MM.1S (cell line): ENCODE data around the gene ZGPAT.

Source experiments
- DNase-seq: peaks from one replicate; pipeline ENCODE4 v3.0.0-alpha.2; 2015
- H2AFZ ChIP-seq: fragments of 300-600 bp; sonication (generic); 2 replicates; pipeline ENCODE4 v1.6.0; 2016; ENCODE audit warnings: antibody characterized with exemption, low read length
- H3F3A ChIP-seq: fragments of 300-600 bp; sonication (generic); 2 replicates; pipeline ENCODE4 v1.6.1; 2016; ENCODE audit warnings: mild to moderate bottlenecking, antibody characterized with exemption, low read length, moderate library complexity, mixed read lengths; ENCODE audit not compliant: insufficient read depth
- H3K27ac ChIP-seq: fragments of 300-600 bp; sonication (generic); 2 replicates; pipeline ENCODE4 v1.5.1; 2016; ENCODE audit warnings: mild to moderate bottlenecking, low read length
- H3K27me3 ChIP-seq: fragments of 300-600 bp; sonication (generic); replicated peaks from 2 replicates; pipeline ENCODE4 v1.6.0; 2016; ENCODE audit warnings: low read length; ENCODE audit not compliant: insufficient read depth
- H3K36me3 ChIP-seq: fragments of 300-600 bp; sonication (generic); replicated peaks from 2 replicates; pipeline ENCODE4 v1.6.1; 2016; ENCODE audit warnings: mild to moderate bottlenecking, low read length, mixed read lengths; ENCODE audit not compliant: insufficient read depth
- H3K4me1 ChIP-seq: fragments of 300-600 bp; sonication (generic); 2 replicates; pipeline ENCODE4 v1.6.1; 2016; ENCODE audit warnings: low read length, mixed read lengths
- H3K4me2 ChIP-seq: fragments of 300-600 bp; sonication (generic); 2 replicates; pipeline ENCODE4 v1.6.0; 2016; ENCODE audit warnings: low read depth, low read length
- H3K4me3 ChIP-seq: fragments of 300-600 bp; sonication (generic); 2 replicates; pipeline ENCODE4 v1.5.1; 2016; ENCODE audit warnings: low read length, mixed read lengths
- H3K79me2 ChIP-seq: fragments of 300-600 bp; sonication (generic); 2 replicates; pipeline ENCODE4 v1.6.1; 2016; ENCODE audit warnings: mixed run types, low read length, mixed read lengths
- H3K9ac ChIP-seq: fragments of 300-600 bp; sonication (generic); 2 replicates; pipeline ENCODE4 v1.6.1; 2016; ENCODE audit warnings: low read length, mixed read lengths
- H3K9me2 ChIP-seq: fragments of 300-600 bp; sonication (generic); replicated peaks from 2 replicates; pipeline ENCODE4 v1.6.1; 2016; ENCODE audit warnings: mild to moderate bottlenecking, low read length, mixed read lengths; ENCODE audit not compliant: insufficient read depth
- H3K9me3 ChIP-seq: fragments of 300-600 bp; sonication (generic); replicated peaks from 2 replicates; pipeline ENCODE4 v1.6.1; 2016; ENCODE audit warnings: mild to moderate bottlenecking, low read length, mixed read lengths; ENCODE audit not compliant: insufficient read depth
- H4K20me1 ChIP-seq: fragments of 300-600 bp; sonication (generic); 2 replicates; pipeline ENCODE4 v1.6.1; 2016; ENCODE audit warnings: mild to moderate bottlenecking, low read length, moderate library complexity, mixed read lengths; ENCODE audit not compliant: insufficient read depth
- EZH2 ChIP-seq: fragments of 300-600 bp; sonication (generic); optimal IDR thresholded peaks from 2 replicates; pipeline ENCODE3; 2017; ENCODE audit warnings: low read depth, mild to moderate bottlenecking, antibody characterized with exemption, low read length, mixed read lengths
- EZH2phosphoT487 ChIP-seq: fragments of 300-600 bp; sonication (generic); IDR thresholded peaks from 2 replicates; pipeline ENCODE4 v1.6.1; 2018; ENCODE audit warnings: antibody characterized with exemption, low read length
- TF ChIP-seq, protein P1 (sequence below): fragments of 300-600 bp; sonication (generic); IDR thresholded peaks from 2 replicates; pipeline ENCODE4 v1.5.1; 2016; ENCODE audit warnings: antibody characterized with exemption, low read length, mixed read lengths

The ZGPAT gene

DNA sequence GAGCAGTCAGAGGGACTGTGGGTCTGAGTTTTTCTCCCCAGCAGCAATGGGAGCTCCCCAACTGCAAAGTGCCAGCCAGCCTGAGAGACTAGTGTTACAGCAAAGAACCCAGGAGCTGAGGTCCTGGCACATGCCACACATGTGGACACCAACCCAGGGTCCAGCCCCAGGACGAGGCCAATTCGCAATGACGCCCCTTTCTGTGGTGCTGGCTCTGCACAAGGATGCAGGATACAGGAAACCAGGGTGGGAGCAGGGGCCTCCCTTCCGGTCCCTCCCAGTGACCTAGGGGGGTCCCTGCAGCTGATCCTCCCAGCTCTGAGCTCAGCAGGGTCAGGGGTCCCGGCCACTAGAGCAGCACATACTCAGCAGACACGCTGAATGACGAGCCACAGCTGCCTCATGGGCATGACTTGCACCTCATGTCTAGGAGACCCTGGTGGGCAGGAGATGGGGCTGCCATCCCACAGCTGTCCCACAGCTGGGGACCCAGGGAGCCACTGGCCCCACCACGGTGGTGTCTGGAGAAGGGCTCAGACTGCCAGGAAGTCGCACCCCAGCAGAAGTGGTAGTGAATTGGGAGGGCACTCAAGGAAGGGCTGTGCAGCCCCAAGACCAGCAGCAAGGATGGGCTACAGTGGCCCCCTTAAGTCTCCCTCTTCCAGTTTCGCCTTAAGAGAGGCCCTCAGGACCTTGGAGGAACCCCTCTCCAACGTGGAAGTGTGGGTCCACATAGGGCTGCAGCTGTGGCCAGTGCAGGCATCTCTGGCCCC is 3.7 kb upstream of the ZGPAT start:
- H3K4me2 ChIP-seq, result no peak overlapping the region
- peaks cover 9% of the 10 kb centered on the region; the same call in 1 of the 2 replicates for H3F3A ChIP-seq
- no peaks in the 10 kb centered on the region for H3K9me2 ChIP-seq
- no peaks in the 10 kb centered on the region; the same call in 1 of the 2 replicates for H3K36me3 ChIP-seq
- no peak overlapping the region for H3K4me3 ChIP-seq
- H2AFZ ChIP-seq, result no peak overlapping the region
- H3K9me3 ChIP-seq, result no peaks in the 10 kb centered on the region
- no peak for TF ChIP-seq EZH2phosphoT487
- TF ChIP-seq EZH2, result no peak
- TF ChIP-seq, protein P1, sequence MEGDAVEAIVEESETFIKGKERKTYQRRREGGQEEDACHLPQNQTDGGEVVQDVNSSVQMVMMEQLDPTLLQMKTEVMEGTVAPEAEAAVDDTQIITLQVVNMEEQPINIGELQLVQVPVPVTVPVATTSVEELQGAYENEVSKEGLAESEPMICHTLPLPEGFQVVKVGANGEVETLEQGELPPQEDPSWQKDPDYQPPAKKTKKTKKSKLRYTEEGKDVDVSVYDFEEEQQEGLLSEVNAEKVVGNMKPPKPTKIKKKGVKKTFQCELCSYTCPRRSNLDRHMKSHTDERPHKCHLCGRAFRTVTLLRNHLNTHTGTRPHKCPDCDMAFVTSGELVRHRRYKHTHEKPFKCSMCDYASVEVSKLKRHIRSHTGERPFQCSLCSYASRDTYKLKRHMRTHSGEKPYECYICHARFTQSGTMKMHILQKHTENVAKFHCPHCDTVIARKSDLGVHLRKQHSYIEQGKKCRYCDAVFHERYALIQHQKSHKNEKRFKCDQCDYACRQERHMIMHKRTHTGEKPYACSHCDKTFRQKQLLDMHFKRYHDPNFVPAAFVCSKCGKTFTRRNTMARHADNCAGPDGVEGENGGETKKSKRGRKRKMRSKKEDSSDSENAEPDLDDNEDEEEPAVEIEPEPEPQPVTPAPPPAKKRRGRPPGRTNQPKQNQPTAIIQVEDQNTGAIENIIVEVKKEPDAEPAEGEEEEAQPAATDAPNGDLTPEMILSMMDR, result no peak
- peaks cover 13% of the 10 kb centered on the region for H3K4me1 ChIP-seq
- H4K20me1 ChIP-seq, result peaks cover 4% of the 10 kb centered on the region; the same call in 1 of the 2 replicates
- H3K79me2 ChIP-seq, result peaks cover 49% of the 10 kb centered on the region
- H3K27ac ChIP-seq, result no peak overlapping the region
- no peak for DNase-seq
- H3K9ac ChIP-seq, result no peak overlapping the region
- H3K27me3 ChIP-seq, result no peaks in the 10 kb centered on the region

DNA sequence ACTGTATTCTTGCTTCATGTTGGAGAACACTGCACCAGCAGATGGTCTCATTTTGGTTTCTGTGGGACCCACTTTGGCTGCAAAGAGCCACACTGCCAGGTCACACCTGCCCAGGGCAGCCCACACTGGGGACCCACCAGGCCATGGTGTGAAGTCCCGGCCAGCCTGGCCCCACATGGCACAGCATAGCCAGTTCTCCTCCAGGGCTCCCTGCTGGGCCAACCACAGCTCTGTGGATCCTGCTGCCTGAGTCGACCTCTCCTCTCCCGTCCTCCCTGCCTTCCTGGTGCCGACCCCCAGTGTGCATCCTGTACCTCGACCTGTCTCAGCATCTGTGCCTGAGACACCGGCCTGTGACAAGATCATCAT is 3.1 kb upstream of the ZGPAT start:
- Histone ChIP-seq H4K20me1 (peaks cover 4% of the 10 kb centered on the region; the same call in 1 of the 2 replicates), H3K4me1 (peaks cover 14% of the 10 kb centered on the region), H3K9me3 (no peaks in the 10 kb centered on the region), H3K4me2 (no peak overlapping the region), H3K9me2 (no peaks in the 10 kb centered on the region), H3K27ac (no peak overlapping the region), H2AFZ (no peak overlapping the region), H3K79me2 (peaks cover 53% of the 10 kb centered on the region), H3K9ac (no peak overlapping the region), H3K27me3 (no peaks in the 10 kb centered on the region), H3F3A (peaks cover 9% of the 10 kb centered on the region; the same call in 1 of the 2 replicates), H3K4me3 (no peak overlapping the region), H3K36me3 (no peaks in the 10 kb centered on the region; the same call in 1 of the 2 replicates)
- DNase-seq, result no peak
- TF ChIP-seq EZH2 (no peak), EZH2phosphoT487 (no peak)
- TF ChIP-seq, protein P1, result no peak

DNA sequence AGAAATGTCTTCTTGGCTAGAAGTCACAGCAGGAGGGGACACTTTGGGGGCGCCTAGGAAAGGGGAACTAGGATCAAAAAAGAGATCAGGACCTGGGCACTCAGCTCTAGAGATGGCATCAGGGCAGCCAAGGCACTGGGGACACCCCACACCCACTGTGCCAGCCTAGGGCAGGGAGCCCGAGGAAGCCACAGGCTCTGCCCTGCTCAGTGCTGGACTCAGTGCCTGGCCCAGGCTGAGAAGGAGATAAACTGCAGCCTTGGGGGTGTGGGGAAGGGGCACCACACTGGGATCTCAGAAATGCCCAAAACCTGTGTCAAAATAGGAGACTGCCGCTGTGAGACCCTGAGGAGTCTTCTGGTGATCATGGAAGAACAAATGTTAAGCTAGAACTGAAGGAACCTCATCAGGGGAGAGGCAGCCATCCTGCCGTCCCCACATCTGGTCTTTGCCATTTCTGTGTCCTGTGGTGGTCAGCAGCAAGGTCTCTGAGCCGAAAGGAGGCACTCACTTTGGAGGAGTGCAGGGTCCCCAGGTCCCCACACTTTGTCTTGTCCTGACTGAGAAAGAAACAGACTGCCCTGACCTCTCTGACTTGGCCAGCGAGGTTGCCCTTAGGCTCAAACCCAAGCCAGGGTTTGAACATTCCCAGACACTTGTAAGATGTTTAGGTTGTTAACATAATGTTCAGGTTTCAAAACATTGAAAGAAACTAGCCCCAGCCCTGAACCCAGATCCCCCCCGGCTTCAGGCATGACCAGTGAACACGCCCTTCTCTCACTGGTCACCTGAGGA is 2.4 kb upstream of the ZGPAT start:
- H3K36me3 ChIP-seq, result no peaks in the 10 kb centered on the region; the same call in 1 of the 2 replicates
- no peaks in the 10 kb centered on the region for H3K9me3 ChIP-seq
- no peak for TF ChIP-seq EZH2phosphoT487
- TF ChIP-seq, protein P1, result no peak
- no peak for TF ChIP-seq EZH2
- H2AFZ ChIP-seq, result no peak overlapping the region
- no peak overlapping the region for H3K4me2 ChIP-seq
- peaks cover 58% of the 10 kb centered on the region for H3K79me2 ChIP-seq
- H3K9ac ChIP-seq, result no peak overlapping the region
- 0 out of 2 replicates have a peak, but pooled peaks cover 9% of the 10 kb centered on the region for H3F3A ChIP-seq
- no peak overlapping the region for H3K27ac ChIP-seq
- H3K27me3 ChIP-seq, result no peaks in the 10 kb centered on the region
- no peak overlapping the region for H3K4me3 ChIP-seq
- H4K20me1 ChIP-seq, result peaks cover 4% of the 10 kb centered on the region; the same call in 1 of the 2 replicates
- no peak for DNase-seq
- H3K9me2 ChIP-seq, result no peaks in the 10 kb centered on the region
- peaks cover 14% of the 10 kb centered on the region for H3K4me1 ChIP-seq
